H1 (cell line): ENCODE measurements around the gene ANO2. TPM values are rescaled to one million over a fixed set of nuclear protein-coding genes. Genes with fewer than 3 reads are reported as not detected.

Source experiments
- CTCF ChIA-PET: fragments of 300-600 bp; sonication (Branson Sonifier 250); formaldehyde crosslinking; loops from one replicate; lab custom pipeline; 2021; ENCODE audit not compliant: partially characterized antibody; lab: Charles Lee
- POLR2A ChIA-PET: fragments of 300-600 bp; sonication (Branson Sonifier 250); formaldehyde crosslinking; loops from one replicate; lab custom pipeline; 2021; ENCODE audit warnings: inconsistent platforms; ENCODE audit not compliant: partially characterized antibody; lab: Charles Lee
- DNase-seq, 2 experiments: peaks; one replicate each; pipeline versions ENCODE4 v3.0.0 to v3.0.0-alpha.2; 2010 to 2022; ENCODE audit warnings: low spot score in 2 of 2, low read depth in 1 of 2, mixed read lengths in 1 of 2
- FAIRE-seq: peaks from 2 replicates; lab custom pipeline; 2011; peaks lifted over from hg19 to GRCh38; lab: Jason Lieb, UNC
- H2AFZ ChIP-seq: 2 replicates; pipeline ENCODE4 v1.8.1; 2012; ENCODE audit warnings: low read length, inconsistent platforms
- H2AK5ac ChIP-seq: 2 replicates; pipeline ENCODE4 v1.6.1; 2013; ENCODE audit warnings: low read depth, low read length
- H2BK120ac ChIP-seq: replicated peaks from 2 replicates; pipeline ENCODE3; 2013; ENCODE audit warnings: low read depth, low read length, inconsistent platforms
- H2BK12ac ChIP-seq: 2 replicates; pipeline ENCODE4 v1.6.1; 2013; ENCODE audit warnings: low read depth, low read length
- H2BK15ac ChIP-seq: 2 replicates; pipeline ENCODE4 v1.6.1; 2013; ENCODE audit warnings: low read length
- H2BK20ac ChIP-seq: 2 replicates; pipeline ENCODE4 v1.6.1; 2013; ENCODE audit warnings: low read length
- H2BK5ac ChIP-seq: 2 replicates; pipeline ENCODE4 v1.6.1; 2013; ENCODE audit warnings: low read depth, low read length
- H3K14ac ChIP-seq: 2 replicates; pipeline ENCODE4 v1.6.1; 2013; ENCODE audit warnings: inconsistent platforms; ENCODE audit not compliant: insufficient read length
- H3K18ac ChIP-seq: 2 replicates; pipeline ENCODE4 v1.6.1; 2013; ENCODE audit warnings: low read length; ENCODE audit errors: extremely low read depth
- H3K23ac ChIP-seq: 2 replicates; pipeline ENCODE4 v1.6.1; 2013; ENCODE audit warnings: inconsistent platforms; ENCODE audit not compliant: insufficient read length
- H3K23me2 ChIP-seq: 2 replicates; pipeline ENCODE4 v1.6.1; 2013; ENCODE audit warnings: low read depth, low read length
- H3K27ac ChIP-seq: 2 replicates; pipeline ENCODE4 v1.6.1; 2011; ENCODE audit warnings: low read depth, low read length, inconsistent platforms
- H3K27me3 ChIP-seq, 4 experiments: replicated peaks in 1 of 4; 1 replicate in 1 of 4; 2 replicates in 3 of 4; pipeline versions ENCODE4 v1.6.1 to v1.8.1; 2011 to 2013; ENCODE audit warnings: low read length in 3 of 4, mild to moderate bottlenecking in 3 of 4, inconsistent platforms in 2 of 4, mixed read lengths in 2 of 4, moderate library complexity in 1 of 4; ENCODE audit not compliant: control insufficient read depth in 3 of 4, insufficient read depth in 3 of 4; ENCODE audit errors: extremely low read depth in 1 of 4
- H3K36me3 ChIP-seq, 4 experiments: 2 replicates each; pipeline versions ENCODE4 v1.6.1 to v1.8.1; 2011 to 2013; ENCODE audit warnings: mild to moderate bottlenecking in 4 of 4, low read length in 3 of 4, moderate library complexity in 2 of 4, control low read depth in 1 of 4, inconsistent platforms in 1 of 4; ENCODE audit not compliant: insufficient read depth in 4 of 4, control insufficient read depth in 2 of 4
- H3K4ac ChIP-seq: replicated peaks from 2 replicates; pipeline ENCODE3; 2013; ENCODE audit warnings: low read length, low read depth, mixed read lengths, inconsistent platforms; ENCODE audit not compliant: insufficient read length
- H3K4me1 ChIP-seq, 4 experiments: replicated peaks in 1 of 4; 1 replicate in 1 of 4; 2 replicates in 3 of 4; pipeline versions ENCODE4 v1.6.1 to v1.8.1; 2011 to 2013; ENCODE audit warnings: low read length in 3 of 4, inconsistent platforms in 2 of 4, mixed read lengths in 1 of 4; ENCODE audit not compliant: insufficient read depth in 4 of 4, control insufficient read depth in 3 of 4
- H3K4me2 ChIP-seq, 2 experiments: 2 replicates each; pipeline versions ENCODE4 v1.6.1 to v1.8.1; 2011 to 2013; ENCODE audit warnings: low read depth in 2 of 2, low read length in 2 of 2, control low read depth in 1 of 2, inconsistent platforms in 1 of 2, mild to moderate bottlenecking in 1 of 2; ENCODE audit not compliant: insufficient read depth in 1 of 2
- H3K4me3 ChIP-seq, 4 experiments: fragments of 200-600, 300-600 bp in 1 of 4; sonication (generic), shearing (Covaris generic), sonication (Bioruptor Twin) in 1 of 4; 2 replicates each; pipeline versions ENCODE4 v1.5.1 to v1.8.1; 2011 to 2016; ENCODE audit warnings: low read length in 4 of 4, low read depth in 3 of 4, control low read depth in 2 of 4, inconsistent platforms in 2 of 4, mild to moderate bottlenecking in 2 of 4, mixed read lengths in 1 of 4, moderate library complexity in 1 of 4; ENCODE audit not compliant: insufficient read depth in 2 of 4; ENCODE audit errors: extremely low read depth in 1 of 4
- H3K56ac ChIP-seq: replicated peaks from 2 replicates; pipeline ENCODE3; 2013; ENCODE audit warnings: low read depth, mild to moderate bottlenecking, mixed read lengths, low read length, inconsistent platforms; ENCODE audit not compliant: insufficient read length
- H3K79me1 ChIP-seq: 2 replicates; pipeline ENCODE4 v1.6.1; 2013; ENCODE audit warnings: low read depth, low read length, control low read depth
- H3K79me2 ChIP-seq, 2 experiments: 2 replicates each; pipeline versions ENCODE4 v1.6.1 to v1.8.1; 2012 to 2013; ENCODE audit warnings: low read length in 2 of 2, mild to moderate bottlenecking in 2 of 2, inconsistent platforms in 1 of 2; ENCODE audit not compliant: insufficient read depth in 2 of 2, control insufficient read depth in 1 of 2
- H3K9ac ChIP-seq, 4 experiments: replicated peaks in 1 of 4; 1 replicate in 1 of 4; 2 replicates in 3 of 4; pipeline versions ENCODE4 v1.6.1 to v1.8.1; 2011 to 2013; ENCODE audit warnings: low read depth in 3 of 4, low read length in 3 of 4, control low read depth in 2 of 4, mild to moderate bottlenecking in 2 of 4, moderate library complexity in 2 of 4, inconsistent platforms in 1 of 4; ENCODE audit errors: extremely low read depth in 1 of 4
- H3K9me3 ChIP-seq, 2 experiments: 2 replicates each; pipeline versions ENCODE4 v1.6.1 to v1.8.1; 2012 to 2013; ENCODE audit warnings: mild to moderate bottlenecking in 2 of 2, moderate library complexity in 2 of 2, control low read depth in 1 of 2, inconsistent platforms in 1 of 2, low read depth in 1 of 2, low read length in 1 of 2, mixed read lengths in 1 of 2; ENCODE audit not compliant: insufficient read depth in 2 of 2
- H4K20me1 ChIP-seq, 2 experiments: replicated peaks in 1 of 2; 2 replicates each; pipeline versions ENCODE3 to v1.8.1; 2011 to 2013; ENCODE audit warnings: inconsistent platforms in 2 of 2, low read length in 2 of 2, mild to moderate bottlenecking in 1 of 2; ENCODE audit not compliant: insufficient read depth in 2 of 2, control insufficient read depth in 1 of 2
- H4K5ac ChIP-seq: 2 replicates; pipeline ENCODE4 v1.6.1; 2013; ENCODE audit warnings: low read length, low read depth, mixed read lengths, inconsistent platforms; ENCODE audit not compliant: insufficient read length
- H4K8ac ChIP-seq: 2 replicates; pipeline ENCODE4 v1.8.0; 2013; ENCODE audit warnings: mild to moderate bottlenecking, moderate library complexity, low read length, inconsistent platforms; ENCODE audit not compliant: insufficient read depth; ENCODE audit errors: extremely low read depth
- H4K91ac ChIP-seq: replicated peaks from 2 replicates; pipeline ENCODE3; 2013; ENCODE audit warnings: low read length, mixed read lengths, inconsistent platforms; ENCODE audit not compliant: insufficient read length
- BRCA1 ChIP-seq: IDR thresholded peaks from 2 replicates; pipeline ENCODE4 v1.6.1; 2012; ENCODE audit warnings: low read depth, low read length, improper control_type of control experiment
- CEBPB ChIP-seq: IDR thresholded peaks from 2 replicates; pipeline ENCODE4 v1.6.1; 2012; ENCODE audit warnings: low read depth, low read length
- USF2 ChIP-seq: IDR thresholded peaks from 2 replicates; pipeline ENCODE4 v1.6.1; 2011; ENCODE audit warnings: low read length, improper control_type of control experiment
- WGBS, 2 experiments: shearing (Covaris generic) in 1 of 2; methylation state at CpG; one replicate each; pipeline versions ENCODE4 v1.1.6 to v1.1.7; 2013 to 2015; ENCODE audit warnings: low lambda C conversion rate in 2 of 2, mixed read lengths in 2 of 2, inconsistent platforms in 1 of 2, low coverage in 1 of 2, missing lambda C conversion rate in 1 of 2; ENCODE audit not compliant: insufficient replicate concordance in 2 of 2, insufficient coverage in 1 of 2, insufficient read length in 1 of 2; ENCODE audit errors: extremely low coverage in 1 of 2, missing lambda C conversion rate in 1 of 2; 5-methylcytosine and 5-hydroxymethylcytosine counted together
- polyA plus RNA-seq, 7 experiments: library from polyadenylated mRNA; depleted of rRNA in 3 of 7; stranded (reverse) in 5 of 7; unstranded in 2 of 7; fragments of >200 nt in 5 of 7; fragments of 200-250 nt in 2 of 7; gene quantifications; 1 replicate in 5 of 7; 2 replicates in 1 of 7; 4 replicates in 1 of 7; pipeline versions ENCODE4 v1.2.1 to v1.2.3, GENCODE V29; 2011 to 2013; ENCODE audit warnings: missing spikeins in 2 of 7, mixed read lengths in 2 of 7
- total RNA-seq: library from RNA; stranded (reverse); fragmentation: NEBNext Ultra II Directional; extraction: Animal tissue kit (Norgen Biotek cat#: 25700); gene quantifications from 2 replicates; pipeline ENCODE4 v1.2.1, GENCODE V29; 2021

ANO2 gene
- total and polyA plus RNA-seq, 2 of the 8 experiments (the other 6 are each of a cell fraction or from before 2014, with no cell fraction given): 1.9 to 5.5 TPM

- H3K23ac ChIP-seq: no peak overlapping the region
- no peak overlapping the region for H3K14ac ChIP-seq
- peaks cover 0 to 4% of the 10 kb centered on the region in 2 experiments for H4K20me1 ChIP-seq
- H3K9ac ChIP-seq: no peak overlapping the region
- H3K4ac ChIP-seq: no peak overlapping the region
- no peak overlapping the region for H3K56ac ChIP-seq
- no peak overlapping the region for H2AK5ac ChIP-seq
- FAIRE-seq (no peak), DNase-seq (no peak)
- H3K27me3 ChIP-seq: 0 out of 7 replicates have a peak, but pooled peaks cover 0 to 3% (median 0%) of the 10 kb centered on the region in 4 experiments
- no peak overlapping the region for H3K27ac ChIP-seq
- no peak overlapping the region for H3K18ac ChIP-seq
- no peaks in the 10 kb centered on the region for H3K79me2 ChIP-seq
- no peak overlapping the region for H2BK5ac ChIP-seq
- peaks cover 5% of the 10 kb centered on the region; the same call in 1 of the 2 replicates for H3K23me2 ChIP-seq
- no peak for TF ChIP-seq USF2
- peak; percentile 33; the same call in 1 of the 2 replicates for TF ChIP-seq CEBPB
- TF ChIP-seq BRCA1: no peak
- H4K8ac ChIP-seq: no peak overlapping the region
- H2BK20ac ChIP-seq: no peak overlapping the region
- no peaks in the 10 kb centered on the region for H3K36me3 ChIP-seq
- no peak overlapping the region for H4K91ac ChIP-seq
- no peak overlapping the region for H3K4me3 ChIP-seq
- WGBS, 2 experiments: 86% methylated on average over 5 of the region's 5 CpGs; no CpG with 5 or more reads in 1 of the 2 experiments
- H2AFZ ChIP-seq: no peak overlapping the region
- ChIA-PET CTCF (interaction anchor here (0.6 to 12.8 kb wide), 11 partner anchors 10 to 144 kb away, joined by 3 to 134 read pairs (median 6); no protein-coding TSS in a partner anchor), POLR2A (interaction anchor here (0.9 kb wide), 1 partner anchor 22 kb away, joined by 3 read pairs; no protein-coding TSS in a partner anchor)
- H2BK12ac ChIP-seq: no peak overlapping the region
- H2BK15ac ChIP-seq: no peak overlapping the region
- no peak overlapping the region for H2BK120ac ChIP-seq
- no peak overlapping the region for H3K4me2 ChIP-seq
- no peaks in the 10 kb centered on the region for H3K9me3 ChIP-seq
- no peak overlapping the region for H4K5ac ChIP-seq
- H3K4me1 ChIP-seq: no peaks in the 10 kb centered on the region
- no peaks in the 10 kb centered on the region for H3K79me1 ChIP-seq
These were observed 152.7 kb downstream of the ANO2 start for GRCh38 chr12:5792343-5792742.
